ENCODE results near the gene CAND2.

DNA sequence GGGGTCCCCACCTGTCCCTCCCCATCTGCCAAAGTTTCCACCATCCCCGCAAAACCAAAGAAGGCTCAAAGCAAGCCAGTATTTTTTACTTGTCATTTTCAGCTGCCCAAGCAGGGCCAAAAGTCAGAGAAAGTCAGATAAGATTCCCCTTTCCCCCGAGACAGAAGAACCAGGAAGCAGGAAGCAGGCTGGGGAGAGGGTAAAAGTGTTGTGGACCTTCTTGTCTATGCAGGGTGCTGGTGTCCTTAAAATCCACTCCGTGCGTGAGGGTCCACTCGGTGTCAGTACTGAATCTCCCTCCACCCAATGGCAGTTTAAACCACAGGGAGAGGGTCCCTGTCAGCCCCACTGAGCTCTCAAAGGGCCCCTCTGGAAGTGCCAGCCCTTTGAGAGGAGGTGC is 65.1 kb downstream of the CAND2 start:
- no peak for TF ChIP-seq RAD21 (IDR thresholded peaks at IDR 0.05 in 1 of 2, conservative IDR thresholded peaks at IDR 0.05 in 1 of 2; ENCODE audit: low read depth in 2 of 2, low read length in 2 of 2)
- TF ChIP-seq NRF1 (IDR thresholded peaks at IDR 0.05; ENCODE audit: low read depth, low read length), result no peak
- TF ChIP-seq POLR2A (IDR thresholded peaks at IDR 0.05; ENCODE audit: control extremely low read depth in 1 of 2, low read depth in 2 of 2, low read length in 2 of 2), result no peak
- TF ChIP-seq ATF3 (IDR thresholded peaks at IDR 0.05; ENCODE audit: insufficient read depth, low read depth, low read length), result no peak
- TF ChIP-seq, protein P1, sequence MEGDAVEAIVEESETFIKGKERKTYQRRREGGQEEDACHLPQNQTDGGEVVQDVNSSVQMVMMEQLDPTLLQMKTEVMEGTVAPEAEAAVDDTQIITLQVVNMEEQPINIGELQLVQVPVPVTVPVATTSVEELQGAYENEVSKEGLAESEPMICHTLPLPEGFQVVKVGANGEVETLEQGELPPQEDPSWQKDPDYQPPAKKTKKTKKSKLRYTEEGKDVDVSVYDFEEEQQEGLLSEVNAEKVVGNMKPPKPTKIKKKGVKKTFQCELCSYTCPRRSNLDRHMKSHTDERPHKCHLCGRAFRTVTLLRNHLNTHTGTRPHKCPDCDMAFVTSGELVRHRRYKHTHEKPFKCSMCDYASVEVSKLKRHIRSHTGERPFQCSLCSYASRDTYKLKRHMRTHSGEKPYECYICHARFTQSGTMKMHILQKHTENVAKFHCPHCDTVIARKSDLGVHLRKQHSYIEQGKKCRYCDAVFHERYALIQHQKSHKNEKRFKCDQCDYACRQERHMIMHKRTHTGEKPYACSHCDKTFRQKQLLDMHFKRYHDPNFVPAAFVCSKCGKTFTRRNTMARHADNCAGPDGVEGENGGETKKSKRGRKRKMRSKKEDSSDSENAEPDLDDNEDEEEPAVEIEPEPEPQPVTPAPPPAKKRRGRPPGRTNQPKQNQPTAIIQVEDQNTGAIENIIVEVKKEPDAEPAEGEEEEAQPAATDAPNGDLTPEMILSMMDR (IDR thresholded peaks at IDR 0.05; ENCODE audit: control extremely low read depth in 1 of 3, insufficient read depth in 1 of 3, low read depth in 1 of 3, low read length in 3 of 3), result no peak
- TF ChIP-seq EZH2 (IDR thresholded peaks at IDR 0.05; ENCODE audit: low read depth, low read length, severe bottlenecking), result no peak
- no peak for TF ChIP-seq MAX (IDR thresholded peaks at IDR 0.05)
- no peak for TF ChIP-seq BRCA1 (IDR thresholded peaks at IDR 0.05; ENCODE audit: low read depth, low read length)
- no peak for TF ChIP-seq FOSL1 (IDR thresholded peaks at IDR 0.05; ENCODE audit: insufficient read depth, low read depth, low read length)
- no peak for TF ChIP-seq SIN3A (conservative IDR thresholded peaks at IDR 0.05 in 1 of 2, IDR thresholded peaks at IDR 0.05 in 1 of 2; ENCODE audit: low read depth in 1 of 2, low read length in 2 of 2)
- TF ChIP-seq POLR2AphosphoS5 (IDR thresholded peaks at IDR 0.05; ENCODE audit: low read depth, low read length), result no peak
- no peak for TF ChIP-seq EGR1 (IDR thresholded peaks at IDR 0.05; ENCODE audit: borderline replicate concordance, low read depth, low read length)

Measured in H1 (cell line).